ENCODE data around the gene HSBP1. TPM values are rescaled to one million over a fixed set of nuclear protein-coding genes. Genes with fewer than 3 reads are reported as not detected.

Gene HSBP1
- total and polyA plus RNA-seq, 9 of the 15 experiments (the other 6 are each of a cell fraction or from before 2014, with no cell fraction given), result 84.9 to 677 (median 204) TPM

DNA sequence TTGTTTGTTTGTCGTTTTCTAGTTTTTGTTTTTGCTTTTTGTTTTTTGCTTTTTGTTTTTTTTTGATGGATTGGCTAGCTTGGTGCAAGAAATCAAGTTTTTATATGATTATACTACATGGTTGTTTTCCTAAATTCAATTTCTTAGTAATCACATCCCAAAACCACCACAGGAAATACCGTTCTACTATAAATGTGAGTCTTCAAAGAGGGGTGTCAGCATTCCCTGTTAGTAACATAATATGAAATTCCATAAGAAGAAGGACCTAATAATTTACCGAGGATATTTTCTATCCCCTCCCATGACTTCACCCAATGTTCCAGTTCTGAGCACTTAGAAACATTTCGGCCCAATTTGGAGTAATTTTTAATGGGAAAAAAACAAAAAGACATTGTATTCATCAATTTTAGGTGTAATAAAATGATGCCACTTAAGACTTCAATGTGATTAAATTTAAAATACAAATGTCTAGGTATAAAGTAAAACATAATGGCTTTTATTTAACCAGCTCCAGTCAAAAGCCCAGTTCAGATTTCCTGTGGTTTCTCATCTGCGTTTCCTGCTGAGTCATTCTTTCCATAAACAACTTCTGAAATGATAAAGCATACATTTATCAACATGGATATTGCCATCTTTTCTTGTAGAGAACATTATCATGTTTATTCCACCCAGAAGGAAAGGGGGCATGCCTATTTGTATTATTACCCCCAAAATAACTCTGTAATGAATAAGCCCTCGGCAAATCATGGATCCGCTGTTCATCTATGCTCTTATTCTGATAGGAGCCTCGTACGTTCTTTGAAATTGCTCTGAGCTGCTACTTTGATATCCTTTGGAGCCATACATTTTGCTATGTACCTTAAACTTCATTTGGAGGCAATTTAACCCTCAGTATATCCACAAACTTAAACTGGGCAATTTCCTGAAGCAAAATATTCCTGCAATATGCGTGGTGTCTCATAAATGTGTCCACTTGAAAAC, 28.1 kb downstream of the HSBP1 start (continued):
- TF ChIP-seq ZSCAN32 (CRISPR knock-in tag; IDR thresholded peaks at IDR 0.05) (no peak), EGR1 (conservative IDR thresholded peaks at IDR 0.05) (no peak), SRSF9 (IDR thresholded peaks at IDR 0.05; ENCODE audit: borderline replicate concordance, low read depth, low read length) (no peak), KLF16 (IDR thresholded peaks at IDR 0.05) (no peak), CAMTA2 (CRISPR knock-in tag; conservative IDR thresholded peaks at IDR 0.05) (no peak), EWSR1 (IDR thresholded peaks at IDR 0.05; ENCODE audit: borderline replicate concordance, low read depth, partially characterized antibody) (no peak), ZNF316 (IDR thresholded peaks at IDR 0.05) (peak; percentile 98), ZNF592 (IDR thresholded peaks at IDR 0.05) (no peak), PPARD (CRISPR knock-in tag; IDR thresholded peaks at IDR 0.05) (no peak), ZNF76 (CRISPR knock-in tag; IDR thresholded peaks at IDR 0.05; ENCODE audit: borderline replicate concordance) (no peak), ZNF511 (CRISPR knock-in tag; IDR thresholded peaks at IDR 0.05) (no peak), ZNF766 (CRISPR knock-in tag; conservative IDR thresholded peaks at IDR 0.05) (0 out of 2 replicates have a peak, but pooled peaks have one; percentile 54), MXI1 (IDR thresholded peaks at IDR 0.05; ENCODE audit: low read depth, low read length) (no peak), MAFG (tag; conservative IDR thresholded peaks at IDR 0.05) (peak; percentile 99), NFXL1 (CRISPR knock-in tag; IDR thresholded peaks at IDR 0.05) (no peak), SMARCE1 (IDR thresholded peaks at IDR 0.05) (peak; percentile 81; the same call in 1 of the 2 replicates)
- TF ChIP-seq, protein P1, sequence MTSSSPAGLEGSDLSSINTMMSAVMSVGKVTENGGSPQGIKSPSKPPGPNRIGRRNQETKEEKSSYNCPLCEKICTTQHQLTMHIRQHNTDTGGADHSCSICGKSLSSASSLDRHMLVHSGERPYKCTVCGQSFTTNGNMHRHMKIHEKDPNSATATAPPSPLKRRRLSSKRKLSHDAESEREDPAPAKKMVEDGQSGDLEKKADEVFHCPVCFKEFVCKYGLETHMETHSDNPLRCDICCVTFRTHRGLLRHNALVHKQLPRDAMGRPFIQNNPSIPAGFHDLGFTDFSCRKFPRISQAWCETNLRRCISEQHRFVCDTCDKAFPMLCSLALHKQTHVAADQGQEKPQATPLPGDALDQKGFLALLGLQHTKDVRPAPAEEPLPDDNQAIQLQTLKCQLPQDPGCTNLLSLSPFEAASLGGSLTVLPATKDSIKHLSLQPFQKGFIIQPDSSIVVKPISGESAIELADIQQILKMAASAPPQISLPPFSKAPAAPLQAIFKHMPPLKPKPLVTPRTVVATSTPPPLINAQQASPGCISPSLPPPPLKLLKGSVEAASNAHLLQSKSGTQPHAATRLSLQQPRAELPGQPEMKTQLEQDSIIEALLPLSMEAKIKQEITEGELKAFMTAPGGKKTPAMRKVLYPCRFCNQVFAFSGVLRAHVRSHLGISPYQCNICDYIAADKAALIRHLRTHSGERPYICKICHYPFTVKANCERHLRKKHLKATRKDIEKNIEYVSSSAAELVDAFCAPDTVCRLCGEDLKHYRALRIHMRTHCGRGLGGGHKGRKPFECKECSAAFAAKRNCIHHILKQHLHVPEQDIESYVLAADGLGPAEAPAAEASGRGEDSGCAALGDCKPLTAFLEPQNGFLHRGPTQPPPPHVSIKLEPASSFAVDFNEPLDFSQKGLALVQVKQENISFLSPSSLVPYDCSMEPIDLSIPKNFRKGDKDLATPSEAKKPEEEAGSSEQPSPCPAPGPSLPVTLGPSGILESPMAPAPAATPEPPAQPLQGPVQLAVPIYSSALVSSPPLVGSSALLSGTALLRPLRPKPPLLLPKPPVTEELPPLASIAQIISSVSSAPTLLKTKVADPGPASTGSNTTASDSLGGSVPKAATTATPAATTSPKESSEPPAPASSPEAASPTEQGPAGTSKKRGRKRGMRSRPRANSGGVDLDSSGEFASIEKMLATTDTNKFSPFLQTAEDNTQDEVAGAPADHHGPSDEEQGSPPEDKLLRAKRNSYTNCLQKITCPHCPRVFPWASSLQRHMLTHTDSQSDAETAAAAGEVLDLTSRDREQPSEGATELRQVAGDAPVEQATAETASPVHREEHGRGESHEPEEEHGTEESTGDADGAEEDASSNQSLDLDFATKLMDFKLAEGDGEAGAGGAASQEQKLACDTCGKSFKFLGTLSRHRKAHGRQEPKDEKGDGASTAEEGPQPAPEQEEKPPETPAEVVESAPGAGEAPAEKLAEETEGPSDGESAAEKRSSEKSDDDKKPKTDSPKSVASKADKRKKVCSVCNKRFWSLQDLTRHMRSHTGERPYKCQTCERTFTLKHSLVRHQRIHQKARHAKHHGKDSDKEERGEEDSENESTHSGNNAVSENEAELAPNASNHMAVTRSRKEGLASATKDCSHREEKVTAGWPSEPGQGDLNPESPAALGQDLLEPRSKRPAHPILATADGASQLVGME (CRISPR knock-in tag; IDR thresholded peaks at IDR 0.05), result no peak

All from K562 (cell line).